ENCODE measurements around the gene CSNK1D.

The CSNK1D gene

DNA sequence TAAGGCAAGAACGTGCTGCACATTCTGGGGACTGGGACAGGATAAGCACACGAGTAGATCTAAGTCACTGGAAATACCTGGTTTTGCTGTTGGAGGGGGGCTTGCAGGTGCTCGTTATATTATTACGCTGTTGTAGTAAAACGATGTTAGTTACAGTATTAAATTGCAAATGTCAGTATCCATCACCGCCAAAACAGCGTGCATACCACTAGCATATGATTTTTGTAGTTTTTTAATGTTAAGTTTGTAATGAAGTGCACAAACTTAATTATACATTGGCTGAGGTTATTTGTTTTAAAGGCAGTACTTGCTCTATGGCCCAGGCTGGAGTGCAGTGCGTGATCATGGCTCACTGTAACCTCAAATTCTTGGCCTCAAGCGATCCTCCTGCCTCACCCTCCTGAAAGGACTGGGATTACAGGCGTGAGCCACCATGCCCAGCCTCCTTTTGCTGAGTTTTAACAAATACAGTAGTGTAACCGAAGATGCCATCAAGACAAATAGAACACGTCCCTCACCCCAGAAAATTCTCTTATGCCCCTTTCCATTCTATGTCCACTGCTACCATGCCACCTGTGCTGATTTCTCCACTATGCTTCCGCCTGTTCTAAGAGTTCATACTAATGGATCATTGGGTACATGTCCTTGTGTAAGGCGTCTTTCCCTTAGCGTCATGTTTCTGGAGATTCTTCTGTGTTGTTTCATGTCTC is 20.7 kb upstream of the CSNK1D start:
- no peak for DNase-seq (ENCODE audit: low read depth)

DNA sequence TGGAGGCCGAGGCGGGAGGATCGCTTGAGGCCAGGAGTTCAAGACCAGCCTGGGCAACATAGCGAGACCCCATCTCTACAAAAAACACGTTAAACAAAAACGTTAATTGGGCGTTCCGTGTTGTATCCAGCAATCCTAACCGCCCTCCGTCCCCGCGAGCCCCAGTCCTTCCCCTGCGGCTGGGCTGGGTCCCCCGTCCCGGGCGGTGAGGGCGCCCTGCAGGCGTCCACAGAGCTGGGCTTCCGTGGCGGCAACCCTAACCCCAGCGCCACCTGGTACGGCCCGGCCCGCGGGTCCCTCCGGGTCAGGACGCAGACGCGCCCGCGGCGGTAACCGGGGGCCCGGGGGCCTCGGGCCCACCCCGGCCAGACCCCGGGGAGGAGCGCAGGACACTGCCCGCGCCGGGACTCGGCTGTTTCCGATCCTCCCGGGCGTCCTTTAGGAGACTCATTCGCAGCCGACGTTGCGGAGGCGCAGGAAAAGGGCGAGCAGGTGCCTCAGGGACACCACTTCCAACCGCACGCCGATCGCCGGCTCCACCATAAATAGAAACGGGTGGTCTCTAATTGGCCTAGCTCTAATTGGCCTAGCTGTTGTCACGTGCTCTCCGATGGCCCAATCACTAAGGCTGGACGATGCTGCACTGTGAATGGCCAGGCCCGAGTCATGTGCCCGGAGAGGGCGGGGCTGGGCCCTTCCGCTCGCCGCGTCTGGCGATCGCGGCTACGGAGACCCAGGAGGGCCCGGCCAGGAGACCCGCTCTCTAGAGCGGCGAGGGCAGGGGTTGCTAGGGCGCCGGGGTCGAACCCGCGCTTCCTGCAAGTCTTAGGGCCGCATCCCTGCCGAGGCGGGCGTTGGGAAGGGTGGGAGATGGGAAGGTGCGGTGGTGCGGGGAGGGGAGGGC is 19.0 kb upstream of the CSNK1D start:
- DNase-seq (ENCODE audit: low read depth), result peak; percentile 91

DNA sequence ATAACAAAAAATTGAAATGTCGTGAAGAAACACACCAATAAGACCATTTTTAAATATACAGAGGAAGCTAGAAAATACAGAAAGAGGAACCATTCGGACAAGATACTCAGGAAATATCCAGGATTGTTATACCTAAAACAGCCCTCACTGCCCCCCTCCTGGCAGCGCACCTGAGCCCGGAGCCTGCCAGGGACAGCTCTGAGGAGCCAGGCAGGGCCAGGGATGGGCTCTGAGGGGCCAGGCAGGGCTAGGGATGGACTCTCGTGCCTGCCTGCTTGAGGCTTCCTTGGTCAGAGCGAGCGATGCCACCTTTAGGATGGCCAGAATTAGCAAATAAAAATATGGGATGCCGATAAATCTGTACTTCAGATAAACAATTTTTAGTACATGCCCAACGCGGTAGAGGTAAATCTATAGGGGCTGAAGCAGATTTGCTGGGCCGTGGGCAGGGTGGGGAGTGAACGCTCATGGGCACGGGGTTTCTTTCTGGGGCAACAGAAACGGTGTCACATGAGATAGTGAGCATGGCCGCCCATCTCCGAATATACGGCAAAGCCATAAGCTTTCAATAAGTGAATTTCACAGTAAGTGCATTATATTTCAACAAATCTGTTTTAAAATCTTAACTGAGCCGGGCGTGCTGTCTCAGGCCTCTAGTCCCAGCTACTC is 18.2 kb upstream of the CSNK1D start:
- DNase-seq (ENCODE audit: low read depth), result no peak

DNA sequence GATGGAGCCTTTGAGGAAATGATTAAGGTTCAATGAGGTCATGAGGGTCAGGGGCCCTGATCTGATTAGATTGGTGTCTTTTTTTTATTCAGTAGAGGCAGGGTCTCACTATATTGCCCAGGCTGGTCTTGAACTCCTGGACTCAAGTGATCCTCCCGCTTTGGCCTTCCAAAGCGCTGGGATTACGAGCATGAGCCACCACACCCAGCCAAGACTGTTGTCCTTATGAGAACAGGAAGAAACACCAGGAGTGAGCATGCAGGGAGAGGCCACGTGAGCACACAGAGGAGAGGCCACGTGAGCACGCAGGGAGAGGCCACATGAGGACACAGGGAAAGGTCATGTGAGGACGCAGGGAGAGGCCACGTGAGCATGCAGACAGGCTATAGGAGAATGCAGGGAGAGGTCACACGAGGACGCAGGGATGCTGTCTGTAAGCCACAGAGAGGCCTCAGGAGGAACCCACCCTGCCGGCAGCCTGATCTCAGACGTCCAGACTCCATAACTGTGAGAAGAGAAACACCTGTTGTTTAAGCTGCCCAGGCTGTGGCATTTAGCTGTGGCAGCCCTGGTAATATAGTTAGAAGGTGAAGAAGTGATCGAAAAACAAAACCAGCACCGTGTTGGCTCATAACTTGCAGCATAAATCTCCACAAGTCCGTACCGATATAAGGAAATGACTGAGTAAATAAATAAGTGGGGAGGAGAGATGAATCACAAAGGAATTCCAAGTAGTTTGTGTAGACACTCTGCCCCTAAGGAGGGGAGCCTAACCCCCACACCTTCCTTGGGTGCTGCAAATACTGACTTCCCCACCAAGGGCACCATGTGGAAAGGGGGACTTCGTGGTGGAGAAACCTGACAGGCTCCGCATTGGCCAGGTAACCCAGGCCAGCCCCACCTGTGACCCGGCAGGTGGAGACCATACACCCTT is 14.6 kb upstream of the CSNK1D start:
- DNase-seq (ENCODE audit: low read depth), result no peak

DNA sequence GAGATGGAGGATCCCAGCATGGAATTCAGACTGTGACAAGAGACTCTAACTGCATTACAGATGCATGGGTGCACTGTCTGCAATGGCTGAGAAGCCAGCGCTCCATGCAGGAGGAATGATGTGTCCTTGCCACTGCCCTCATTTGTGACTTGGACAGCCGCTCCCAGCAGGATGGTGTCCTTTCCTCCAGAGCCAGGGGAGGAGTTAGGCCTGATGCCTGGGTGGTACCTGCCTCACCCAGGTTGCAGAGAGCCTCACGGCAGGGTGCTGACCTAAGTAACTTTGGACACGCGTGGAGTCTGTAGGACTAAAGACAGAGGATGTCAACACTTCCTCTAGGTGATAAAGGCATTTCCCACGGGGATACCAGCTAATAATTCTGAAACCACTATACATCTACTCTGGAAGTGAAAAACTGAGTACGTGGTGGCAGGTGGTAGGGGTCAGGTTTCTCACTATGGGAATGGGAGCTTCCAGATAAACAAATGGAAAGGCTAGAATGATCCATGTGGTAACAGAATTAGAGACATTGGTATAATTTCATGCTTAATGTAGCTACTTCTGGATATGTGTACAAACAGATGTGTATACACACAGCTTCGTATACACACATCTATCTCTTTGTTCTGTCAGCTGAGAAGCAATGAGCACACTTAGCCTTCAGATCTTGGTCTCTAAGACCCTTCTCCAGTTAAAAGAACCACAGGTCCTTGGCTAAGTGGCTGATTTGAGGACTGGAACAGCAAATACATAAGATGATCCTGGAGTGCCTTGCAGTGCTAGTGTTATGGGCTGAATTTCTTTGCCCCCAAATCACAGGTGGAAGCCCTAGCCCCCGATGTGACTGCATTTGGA is 13.7 kb upstream of the CSNK1D start:
- no peak for DNase-seq (ENCODE audit: low read depth)

DNA sequence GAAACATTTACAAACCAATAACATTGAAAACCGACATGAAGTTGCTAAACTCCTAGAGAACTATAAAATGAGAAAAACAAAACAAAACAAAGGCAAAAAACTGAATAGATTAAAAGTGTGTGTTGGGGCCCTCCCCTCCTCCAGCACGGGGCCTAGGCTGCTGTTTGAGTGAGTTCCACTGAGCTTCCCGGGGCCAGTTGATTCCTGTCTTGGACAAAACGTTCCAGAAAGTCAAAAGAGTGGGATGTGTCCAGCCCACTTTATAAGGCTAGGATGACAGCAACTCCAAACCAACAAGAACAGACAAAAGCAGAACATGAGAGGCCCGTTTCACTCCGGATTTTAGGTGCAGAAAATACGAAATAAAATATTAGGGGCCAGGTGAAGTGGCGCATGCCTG is 11.6 kb upstream of the CSNK1D start:
- no peak for DNase-seq (ENCODE audit: low read depth)

DNA sequence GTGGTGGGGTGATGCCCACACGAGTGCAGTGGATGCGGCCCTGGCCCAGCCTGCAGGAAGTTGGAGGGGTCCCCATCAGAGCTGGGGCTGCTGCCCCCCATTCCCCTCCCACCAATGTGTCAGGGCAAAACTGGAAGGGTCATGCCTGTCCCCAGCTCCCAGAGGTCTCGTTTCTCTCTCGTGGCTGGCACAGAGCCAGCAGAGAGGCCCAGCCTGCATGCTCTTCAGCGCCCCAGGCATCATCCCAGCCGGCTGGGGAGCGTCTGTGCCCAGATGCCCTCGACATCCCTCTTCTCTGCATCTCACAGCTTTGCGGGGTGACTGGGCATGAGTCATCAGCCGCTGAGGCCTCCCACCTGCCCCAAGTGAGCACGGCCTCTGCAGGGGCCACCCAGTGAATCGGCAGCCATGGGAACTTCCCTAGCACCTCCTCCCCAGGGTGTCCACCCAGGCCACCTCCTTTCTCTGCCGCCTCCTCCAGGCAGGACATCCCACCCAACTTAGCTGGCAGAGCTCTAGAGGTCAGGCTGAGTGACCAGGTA is 9.8 kb upstream of the CSNK1D start:
- DNase-seq (ENCODE audit: low read depth), result peak; percentile 55

DNA sequence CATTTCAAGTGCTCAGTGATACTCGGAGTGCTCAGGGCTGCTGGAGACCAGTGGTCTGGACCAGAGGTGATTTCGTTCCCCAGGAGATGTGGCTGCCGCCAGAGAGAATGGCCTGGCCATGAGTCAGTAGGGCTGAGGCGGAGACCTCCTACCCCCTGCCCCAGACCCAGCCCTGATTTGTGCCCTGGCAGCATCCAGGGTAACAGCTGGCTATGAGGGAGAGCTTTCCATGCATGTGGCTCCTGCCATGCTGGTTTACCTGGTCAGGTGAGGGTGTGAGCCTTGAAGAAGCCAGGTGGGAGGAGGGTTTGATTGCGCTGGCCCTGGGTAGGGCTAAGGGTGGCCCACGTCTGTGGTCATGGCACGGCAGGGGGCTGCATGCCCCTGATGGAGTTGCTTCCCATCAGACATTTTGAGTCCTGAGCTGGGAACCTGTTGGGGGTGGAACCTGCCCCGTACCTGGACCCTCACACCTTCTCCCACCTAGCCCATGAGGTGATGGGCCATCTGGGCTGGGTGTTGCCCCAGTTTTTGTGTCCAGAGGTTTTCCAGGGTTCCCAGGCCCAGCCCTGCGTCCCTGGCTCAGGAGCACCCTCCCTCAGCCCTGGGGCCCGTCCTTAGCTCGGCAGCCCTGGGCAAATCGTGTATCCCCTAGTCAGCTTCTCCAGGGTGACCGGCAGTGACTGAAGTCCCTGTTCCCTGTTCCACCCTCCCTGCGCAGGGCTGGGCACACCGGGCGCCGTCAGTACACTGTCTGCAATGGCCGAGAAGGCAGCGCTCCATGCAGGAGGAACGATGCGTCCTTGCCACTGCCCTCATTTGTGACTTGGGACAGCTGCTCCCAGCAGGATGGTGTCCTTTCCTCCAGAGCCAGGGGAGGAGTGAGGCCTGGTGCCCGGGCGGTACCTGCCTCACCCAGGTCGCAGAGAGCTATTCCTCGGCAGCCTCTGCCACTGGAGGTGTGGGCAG is 9.0 kb upstream of the CSNK1D start:
- no peak for DNase-seq (ENCODE audit: low read depth)

DNA sequence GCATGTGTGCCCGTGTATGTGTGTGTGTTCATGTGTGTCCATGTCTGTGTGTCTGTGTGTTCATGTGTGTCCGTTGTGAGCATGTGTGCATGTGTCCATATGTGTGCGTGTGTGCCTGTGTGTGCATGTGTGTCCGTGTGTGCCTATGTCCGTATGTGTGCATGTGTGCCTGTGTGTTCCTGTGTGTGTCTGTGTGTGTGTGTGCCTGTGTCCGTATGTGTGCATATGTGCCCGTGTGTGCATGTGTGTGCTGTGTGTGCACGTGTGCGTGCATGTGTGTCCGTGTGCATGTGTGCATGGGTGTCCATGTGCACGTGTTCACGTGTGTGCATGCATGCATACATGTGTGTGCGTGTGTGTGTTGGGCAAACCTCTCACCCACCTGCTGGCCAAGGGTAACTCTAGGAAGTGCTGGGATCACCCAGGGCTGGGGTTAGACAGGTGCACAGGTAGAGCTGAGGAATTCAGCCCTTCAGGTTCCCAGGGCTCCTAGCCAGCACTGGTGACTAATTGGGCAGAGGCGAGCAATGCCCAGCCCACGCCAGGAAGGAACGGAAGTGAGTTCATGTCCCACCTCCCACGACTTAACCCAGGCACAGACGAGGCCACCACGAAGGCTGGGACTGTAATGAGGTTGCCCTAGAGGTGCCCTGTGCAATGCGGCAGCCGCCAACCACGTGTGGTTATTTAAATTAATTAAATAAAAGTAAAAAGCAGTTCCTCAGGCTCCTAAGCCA is 8.2 kb upstream of the CSNK1D start:
- peak; percentile 59 for DNase-seq (ENCODE audit: low read depth)

DNA sequence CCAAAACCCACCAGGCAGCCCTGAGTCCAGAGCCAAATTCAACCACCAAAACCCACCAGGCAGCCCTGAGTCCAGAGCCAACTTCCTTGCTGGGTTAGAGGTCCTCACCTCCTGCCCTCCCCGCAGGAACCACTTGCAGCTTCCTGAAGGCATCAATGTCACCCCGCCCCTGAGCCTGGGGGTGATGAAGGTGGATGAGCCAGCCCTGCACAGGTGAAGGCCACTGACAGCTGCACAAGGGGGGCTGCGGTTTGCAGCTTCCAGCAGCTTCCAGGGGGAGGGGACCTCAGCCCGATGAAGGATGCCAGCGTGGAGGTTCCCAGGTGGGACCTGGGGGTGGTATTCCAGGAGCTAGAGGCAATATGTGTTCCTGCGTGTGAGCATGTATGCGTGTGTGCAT is 7.6 kb upstream of the CSNK1D start:
- DNase-seq (ENCODE audit: low read depth), result no peak

DNA sequence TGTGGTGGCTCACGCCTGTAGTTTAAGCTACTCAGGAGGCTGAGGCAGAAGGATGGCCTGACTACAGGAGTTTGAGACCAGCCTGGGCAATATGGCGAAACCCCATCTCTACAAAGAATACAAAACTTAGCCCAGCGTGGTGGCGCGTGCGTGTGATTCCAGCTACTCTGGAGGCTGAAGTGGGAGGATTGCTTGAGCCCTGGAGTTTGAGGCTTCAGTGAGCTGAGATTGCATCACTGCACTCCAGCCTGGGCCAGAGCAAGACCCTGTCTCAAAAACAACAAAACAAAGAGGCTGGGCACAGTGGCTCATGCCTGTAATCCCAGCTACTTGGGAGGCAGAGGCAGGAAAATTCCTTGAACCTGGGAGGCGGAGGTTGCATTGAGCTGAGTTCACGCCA is 7.0 kb upstream of the CSNK1D start:
- DNase-seq (ENCODE audit: low read depth), result no peak

DNA sequence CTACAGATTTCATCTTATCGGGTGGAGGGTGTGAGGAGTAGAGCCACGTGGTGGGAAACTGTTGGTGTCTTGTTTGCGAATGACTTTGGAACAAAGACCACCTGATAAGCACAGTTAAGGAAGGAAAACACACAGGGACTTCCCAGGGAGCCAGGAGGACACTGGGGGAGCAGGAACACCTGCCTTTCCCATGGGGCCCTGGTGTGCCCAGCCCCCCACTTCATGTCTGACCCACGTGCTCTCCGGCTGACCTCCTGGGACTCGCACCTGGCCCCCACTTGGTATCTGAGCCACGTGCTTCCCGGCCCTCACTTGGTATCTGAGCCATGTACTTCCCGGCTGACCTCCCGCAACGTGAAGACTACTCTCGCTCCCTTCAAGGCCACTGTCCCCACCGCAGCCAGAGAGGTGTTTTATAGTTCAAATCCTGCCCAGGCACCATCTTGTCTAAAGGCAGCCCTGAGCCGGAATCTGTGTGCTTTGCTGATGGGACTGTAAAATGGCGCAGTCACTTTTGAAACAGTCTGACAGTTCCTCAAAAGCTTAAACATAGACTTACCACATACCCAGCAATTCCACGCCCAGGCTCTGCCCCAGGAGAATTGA is 5.4 kb upstream of the CSNK1D start:
- DNase-seq (ENCODE audit: low read depth), result no peak

DNA sequence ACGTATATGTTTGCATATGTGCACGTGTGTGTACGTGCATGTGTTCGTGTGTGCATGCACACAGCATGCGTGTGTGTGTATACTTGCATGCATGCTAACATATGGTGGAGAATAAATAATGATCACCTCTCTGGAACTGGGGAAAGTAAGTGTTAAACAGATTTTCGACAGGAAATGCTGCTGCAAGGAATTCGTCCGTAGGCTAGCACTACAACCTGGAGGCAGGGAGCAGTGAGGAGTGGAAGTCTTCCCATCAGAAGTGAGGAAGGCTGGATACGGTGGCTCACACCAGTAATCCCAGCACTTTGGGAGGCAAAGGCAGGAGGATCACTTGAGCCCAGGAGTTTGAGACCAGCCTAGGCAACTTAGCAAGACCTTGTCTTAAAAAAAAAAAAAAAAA is 4.8 kb upstream of the CSNK1D start:
- DNase-seq (ENCODE audit: low read depth), result no peak

DNA sequence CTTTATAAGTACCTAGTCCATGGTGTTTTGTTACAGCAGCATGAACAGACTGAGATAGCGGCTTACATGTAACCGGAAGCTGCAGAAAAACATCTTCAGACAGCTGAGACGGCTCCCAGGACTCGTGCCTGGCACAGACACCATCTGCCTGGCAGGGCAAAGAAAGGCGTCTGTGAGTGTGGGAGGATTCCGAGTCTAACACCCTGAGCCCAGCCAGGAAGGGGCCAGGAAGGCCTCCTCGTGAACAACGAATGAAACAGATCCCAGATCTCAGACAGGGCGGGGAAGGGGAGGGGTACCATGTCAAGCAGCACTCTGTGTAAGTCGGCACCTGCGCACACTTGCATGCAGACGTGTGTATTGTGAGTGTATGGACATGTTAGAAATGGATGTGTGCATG is 4.4 kb upstream of the CSNK1D start:
- DNase-seq (ENCODE audit: low read depth), result no peak

DNA sequence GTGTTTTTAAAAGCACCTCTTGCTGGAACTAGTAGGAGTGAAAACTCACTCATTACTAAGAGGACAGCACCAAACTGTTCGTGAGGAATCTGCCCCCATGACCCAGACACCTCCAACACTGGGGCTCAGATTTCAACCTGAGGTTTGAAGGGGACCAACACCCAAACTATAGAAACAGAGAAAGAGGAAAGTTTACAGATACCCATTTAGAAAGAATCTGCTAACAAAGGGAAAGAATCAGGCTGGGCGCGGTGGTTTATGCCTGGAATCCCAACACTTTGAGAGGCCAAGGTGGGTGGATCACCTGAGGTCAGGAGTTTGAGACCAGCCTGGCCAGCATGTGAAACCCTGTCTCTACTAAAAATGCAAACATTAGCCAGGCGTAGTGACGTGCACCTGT is 3.4 kb upstream of the CSNK1D start:
- no peak for DNase-seq (ENCODE audit: low read depth)

DNA sequence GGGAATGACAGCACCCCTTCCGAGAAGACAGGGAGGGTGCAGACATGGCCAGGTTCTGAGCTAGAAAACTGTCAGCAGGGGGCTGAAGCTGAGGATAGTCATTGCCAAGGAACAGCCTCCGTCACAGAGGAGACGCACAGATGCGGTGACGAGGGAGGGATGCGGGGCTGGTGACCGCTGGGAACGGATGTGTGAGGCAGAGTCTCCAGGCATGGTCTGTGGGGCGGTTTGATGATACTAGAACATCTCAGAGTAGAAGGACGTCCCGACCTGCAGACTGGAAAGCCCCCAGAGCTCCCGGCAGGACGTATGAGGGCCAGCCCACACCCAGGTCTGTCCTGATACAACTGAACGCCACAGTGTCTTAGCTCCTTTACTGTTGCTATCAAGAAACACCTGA is 1.8 kb upstream of the CSNK1D start:
- no peak for DNase-seq (ENCODE audit: low read depth)

DNA sequence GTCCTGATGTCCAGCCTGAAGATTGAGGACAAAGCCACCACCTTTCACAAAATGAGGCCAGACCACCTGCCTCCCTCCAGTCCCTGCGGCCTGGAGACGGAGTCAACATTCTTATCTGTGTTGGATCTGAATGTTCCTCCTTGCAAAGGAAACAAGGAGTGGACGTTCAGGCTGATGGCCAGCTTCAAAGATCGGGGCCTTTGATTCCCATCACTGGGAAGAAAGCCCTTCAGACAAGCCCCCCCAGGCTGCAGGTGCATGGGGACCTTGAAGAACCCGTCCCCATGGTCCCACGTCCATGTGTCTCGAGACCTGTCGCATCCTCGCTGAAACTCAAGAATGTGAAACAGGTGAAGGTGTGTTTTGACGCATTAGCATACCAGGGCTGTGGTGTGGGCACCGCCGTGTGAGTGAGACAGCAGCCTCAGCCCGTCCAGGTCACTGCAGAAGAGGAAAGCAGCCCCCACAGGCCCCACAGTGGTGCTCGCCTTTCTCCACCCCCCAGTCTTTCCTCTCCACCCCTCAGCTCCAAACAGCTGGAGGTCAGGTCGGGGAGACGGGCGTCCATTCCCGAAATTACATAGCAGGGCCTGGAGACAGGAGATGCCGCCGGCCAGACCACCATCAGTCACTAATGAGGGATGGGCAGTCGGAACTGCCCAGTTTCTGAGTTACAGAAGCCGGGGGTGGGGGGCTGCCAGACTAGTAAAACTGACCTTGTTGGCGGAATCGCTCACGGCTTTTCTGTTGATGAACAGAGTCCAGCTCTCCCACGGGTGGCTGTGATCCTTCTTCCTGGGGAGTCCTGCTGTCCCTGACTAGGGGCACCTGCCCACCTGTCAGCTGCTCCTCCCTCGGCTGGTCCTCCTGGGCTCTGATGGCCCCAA is 877 bp upstream of the CSNK1D start:
- no peak for DNase-seq (ENCODE audit: low read depth)
